ENCODE measurements around the gene SOX5. TPM values are rescaled to one million over a fixed set of nuclear protein-coding genes. Genes with fewer than 3 reads are reported as not detected.

SOX5 gene
- total and polyA plus RNA-seq, 2 of the 8 experiments (the other 6 are each of a cell fraction or from before 2014, with no cell fraction given) = 2.2 to 2.6 TPM

DNA sequence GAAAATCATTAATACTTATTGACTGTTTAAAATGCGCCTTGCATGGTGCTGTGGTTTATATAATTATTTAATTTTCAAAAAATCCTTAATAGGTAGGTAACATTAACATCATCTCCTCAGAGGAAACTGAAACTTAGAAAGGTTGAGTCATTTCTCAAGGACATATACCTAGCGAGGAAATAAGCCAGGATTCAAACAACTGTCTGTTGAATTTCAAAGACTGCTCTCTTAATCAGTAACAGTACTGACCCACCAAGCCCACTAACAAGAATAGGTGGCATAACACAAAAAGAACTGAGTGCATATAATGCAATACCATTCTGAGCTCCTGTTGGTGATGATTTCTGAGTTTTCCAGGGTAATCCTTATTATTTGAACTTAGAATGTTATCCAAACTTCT lies 174.3 kb downstream of the SOX5 start:
- no peak overlapping the region for H2BK15ac ChIP-seq (ENCODE audit: low read length)
- no peak for FAIRE-seq

More for the DNA sequence above, 174.3 kb downstream of the SOX5 start:
- H3K56ac ChIP-seq (replicated peaks; ENCODE audit: insufficient read length, low read depth, low read length) = no peak overlapping the region
- H2AK5ac ChIP-seq (ENCODE audit: low read depth, low read length) = no peak overlapping the region
- H3K23ac ChIP-seq (ENCODE audit: insufficient read length) = no peak overlapping the region
- DNase-seq (ENCODE audit: low read depth in 1 of 2, low spot score in 2 of 2) = no peak
- ChIA-PET POLR2A (ENCODE audit: partially characterized antibody) (no interaction called here), CTCF (ENCODE audit: partially characterized antibody) (interaction anchor here (0.6 kb wide), 1 partner anchor 718 kb away, joined by 3 read pairs; no protein-coding TSS in a partner anchor)
- H3K4me3 ChIP-seq (ENCODE audit: extremely low read depth in 1 of 4, insufficient read depth in 2 of 4, low read depth in 3 of 4, low read length in 4 of 4) = no peak overlapping the region
- no peak overlapping the region for H2BK12ac ChIP-seq (ENCODE audit: low read depth, low read length)
- H4K8ac ChIP-seq (ENCODE audit: extremely low read depth, insufficient read depth, low read length) = no peak overlapping the region
- no peaks in the 10 kb centered on the region for H3K79me2 ChIP-seq (ENCODE audit: control insufficient read depth in 1 of 2, insufficient read depth in 2 of 2, low read length in 2 of 2)
- TF ChIP-seq CBX5 (IDR thresholded peaks at IDR 0.05; ENCODE audit: low read depth, low read length) (no peak), KDM1A (IDR thresholded peaks at IDR 0.05; ENCODE audit: borderline replicate concordance, low read length) (no peak), MAFK (IDR thresholded peaks at IDR 0.05; ENCODE audit: low read depth, low read length) (no peak), NRF1 (IDR thresholded peaks at IDR 0.05; ENCODE audit: low read depth, low read length) (no peak), TBP (IDR thresholded peaks at IDR 0.05; ENCODE audit: low read depth, low read length) (no peak), KDM4A (IDR thresholded peaks at IDR 0.05; ENCODE audit: low read depth, low read length, severe bottlenecking) (no peak), KDM5A (IDR thresholded peaks at IDR 0.05; ENCODE audit: low read length) (no peak), YY1 (IDR thresholded peaks at IDR 0.05; ENCODE audit: low read depth, low read length) (no peak), BCL11A (IDR thresholded peaks at IDR 0.05; ENCODE audit: low read depth in 2 of 2, low read length in 2 of 2) (no peak)
- H2AFZ ChIP-seq (ENCODE audit: low read length) = no peak overlapping the region
- H2BK120ac ChIP-seq (replicated peaks; ENCODE audit: low read depth, low read length) = no peak overlapping the region
- no peak overlapping the region for H2BK20ac ChIP-seq (ENCODE audit: low read length)
- H3K27me3 ChIP-seq (replicated peaks in 1 of 4; ENCODE audit: control insufficient read depth in 3 of 4, extremely low read depth in 1 of 4, insufficient read depth in 3 of 4, low read length in 3 of 4) = no peaks in the 10 kb centered on the region
- no peak overlapping the region for H2BK5ac ChIP-seq (ENCODE audit: low read depth, low read length)
- H3K23me2 ChIP-seq (ENCODE audit: low read depth, low read length) = no peaks in the 10 kb centered on the region
- H3K79me1 ChIP-seq (ENCODE audit: low read depth, low read length) = no peaks in the 10 kb centered on the region
- no peak overlapping the region for H3K18ac ChIP-seq (ENCODE audit: extremely low read depth, low read length)
- no peak overlapping the region for H4K5ac ChIP-seq (ENCODE audit: insufficient read length, low read depth, low read length)
- no peak overlapping the region for H4K91ac ChIP-seq (replicated peaks; ENCODE audit: insufficient read length, low read length)
- H3K14ac ChIP-seq (ENCODE audit: insufficient read length) = no peak overlapping the region
- H3K4me1 ChIP-seq (replicated peaks in 1 of 4; ENCODE audit: control insufficient read depth in 3 of 4, insufficient read depth in 4 of 4, low read length in 3 of 4) = peaks cover 0 to 2% (median 0%) of the 10 kb centered on the region in 4 experiments; a peak in 1 of 7 replicates
- peaks cover 5 to 6% of the 10 kb centered on the region in 2 experiments; a peak in 3 of 4 replicates for H3K9me3 ChIP-seq (ENCODE audit: insufficient read depth in 2 of 2, low read depth in 1 of 2, low read length in 1 of 2)
- no peak overlapping the region for H3K9ac ChIP-seq (replicated peaks in 1 of 4; ENCODE audit: extremely low read depth in 1 of 4, low read depth in 3 of 4, low read length in 3 of 4)
- no peak overlapping the region for H3K27ac ChIP-seq (ENCODE audit: low read depth, low read length)
- 91% methylated on average over 2 of the region's 2 CpGs; no CpG with 5 or more reads in 1 of the 2 experiments for WGBS, 2 experiments (ENCODE audit: extremely low coverage in 1 of 2, insufficient coverage in 1 of 2, insufficient read length in 1 of 2, insufficient replicate concordance in 2 of 2, low coverage in 1 of 2, low lambda C conversion rate in 2 of 2, missing lambda C conversion rate in 1 of 2)
- no peak overlapping the region for H3K4me2 ChIP-seq (ENCODE audit: insufficient read depth in 1 of 2, low read depth in 2 of 2, low read length in 2 of 2)
- no peaks in the 10 kb centered on the region for H4K20me1 ChIP-seq (replicated peaks in 1 of 2; ENCODE audit: control insufficient read depth in 1 of 2, insufficient read depth in 2 of 2, low read length in 2 of 2)
- H3K36me3 ChIP-seq (ENCODE audit: control insufficient read depth in 2 of 4, insufficient read depth in 4 of 4, low read length in 3 of 4) = peaks cover 0 to 5% (median 0%) of the 10 kb centered on the region in 4 experiments; a peak in 1 of 8 replicates
- no peak overlapping the region for H3K4ac ChIP-seq (replicated peaks; ENCODE audit: insufficient read length, low read depth, low read length)
